ENCODE data around the gene NRXN3. TPM values are rescaled to one million over a fixed set of nuclear protein-coding genes. Genes with fewer than 3 reads are reported as not detected.

NRXN3 gene
- total and polyA plus RNA-seq, 4 donors = 21.9 to 73.4 (median 65.7) TPM

DNA sequence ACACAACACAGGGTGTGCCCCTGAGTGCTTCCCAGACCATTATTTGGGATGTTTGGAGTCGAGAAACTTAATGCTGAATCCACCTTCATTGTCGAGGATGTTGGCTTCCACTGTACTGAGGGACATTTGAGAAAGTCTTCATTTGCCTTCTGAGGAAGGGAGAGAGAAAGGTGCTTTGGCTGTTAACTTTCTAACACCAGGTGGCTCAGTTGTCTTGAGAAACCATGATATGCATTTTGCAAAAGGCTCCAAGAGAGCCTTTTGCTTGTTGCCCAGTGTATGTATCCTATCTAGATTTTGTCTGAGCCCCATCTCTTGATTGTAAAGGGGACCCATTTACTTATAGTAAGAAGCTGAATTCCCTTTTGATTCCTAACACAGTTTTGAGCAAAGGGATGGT, 28.6 kb upstream of the NRXN3 start:
- WGBS (ENCODE audit: insufficient coverage) = 94% methylated on average over 2 of the region's 2 CpGs
- peak in 1 of 6 donors; percentile 72 for DNase-seq (ENCODE audit: low read depth in 4 of 6, low spot score in 6 of 6)
- H3K27me3 ChIP-seq (ENCODE audit: control insufficient read depth, insufficient read depth, low read length) = no peaks in the 10 kb centered on the region
- H3K9me3 ChIP-seq (ENCODE audit: control insufficient read depth, insufficient read depth, low read length) = no peaks in the 10 kb centered on the region
- H3K36me3 ChIP-seq (ENCODE audit: control insufficient read depth, insufficient read depth, low read length) = no peaks in the 10 kb centered on the region
- no peaks in the 10 kb centered on the region for H3K4me1 ChIP-seq (ENCODE audit: control insufficient read depth, insufficient read depth, low read length)
- no peak overlapping the region for H3K4me3 ChIP-seq (ENCODE audit: low read depth, low read length)
- no peak overlapping the region for H3K27ac ChIP-seq (ENCODE audit: low read depth, low read length)

GRCh38 chr14:78142998-78143397, 27.2 kb upstream of the NRXN3 start:
- Histone ChIP-seq H3K9me3 (ENCODE audit: control insufficient read depth, insufficient read depth, low read length) (no peaks in the 10 kb centered on the region), H3K27me3 (ENCODE audit: control insufficient read depth, insufficient read depth, low read length) (no peaks in the 10 kb centered on the region), H3K27ac (ENCODE audit: low read depth, low read length) (no peak overlapping the region), H3K4me3 (ENCODE audit: low read depth, low read length) (no peak overlapping the region), H3K36me3 (ENCODE audit: control insufficient read depth, insufficient read depth, low read length) (no peaks in the 10 kb centered on the region), H3K4me1 (ENCODE audit: control insufficient read depth, insufficient read depth, low read length) (no peaks in the 10 kb centered on the region)
- WGBS (ENCODE audit: insufficient coverage) = 64% methylated on average over 1 of the region's 5 CpGs
- no peak for DNase-seq (ENCODE audit: low read depth in 4 of 6, low spot score in 6 of 6)

- H3K27ac ChIP-seq (ENCODE audit: low read depth, low read length) = no peak overlapping the region
- H3K27me3 ChIP-seq (ENCODE audit: control insufficient read depth, insufficient read depth, low read length) = no peaks in the 10 kb centered on the region
- no peaks in the 10 kb centered on the region for H3K36me3 ChIP-seq (ENCODE audit: control insufficient read depth, insufficient read depth, low read length)
- no peak overlapping the region for H3K4me3 ChIP-seq (ENCODE audit: low read depth, low read length)
- 50% methylated on average over 1 of the region's 7 CpGs for WGBS (ENCODE audit: insufficient coverage)
- no peak for DNase-seq (ENCODE audit: low read depth in 4 of 6, low spot score in 6 of 6)
- no peaks in the 10 kb centered on the region for H3K4me1 ChIP-seq (ENCODE audit: control insufficient read depth, insufficient read depth, low read length)
- no peaks in the 10 kb centered on the region for H3K9me3 ChIP-seq (ENCODE audit: control insufficient read depth, insufficient read depth, low read length)
Measured at GRCh38 chr14:78143489-78144145, 26.6 kb upstream of the NRXN3 start.

DNA sequence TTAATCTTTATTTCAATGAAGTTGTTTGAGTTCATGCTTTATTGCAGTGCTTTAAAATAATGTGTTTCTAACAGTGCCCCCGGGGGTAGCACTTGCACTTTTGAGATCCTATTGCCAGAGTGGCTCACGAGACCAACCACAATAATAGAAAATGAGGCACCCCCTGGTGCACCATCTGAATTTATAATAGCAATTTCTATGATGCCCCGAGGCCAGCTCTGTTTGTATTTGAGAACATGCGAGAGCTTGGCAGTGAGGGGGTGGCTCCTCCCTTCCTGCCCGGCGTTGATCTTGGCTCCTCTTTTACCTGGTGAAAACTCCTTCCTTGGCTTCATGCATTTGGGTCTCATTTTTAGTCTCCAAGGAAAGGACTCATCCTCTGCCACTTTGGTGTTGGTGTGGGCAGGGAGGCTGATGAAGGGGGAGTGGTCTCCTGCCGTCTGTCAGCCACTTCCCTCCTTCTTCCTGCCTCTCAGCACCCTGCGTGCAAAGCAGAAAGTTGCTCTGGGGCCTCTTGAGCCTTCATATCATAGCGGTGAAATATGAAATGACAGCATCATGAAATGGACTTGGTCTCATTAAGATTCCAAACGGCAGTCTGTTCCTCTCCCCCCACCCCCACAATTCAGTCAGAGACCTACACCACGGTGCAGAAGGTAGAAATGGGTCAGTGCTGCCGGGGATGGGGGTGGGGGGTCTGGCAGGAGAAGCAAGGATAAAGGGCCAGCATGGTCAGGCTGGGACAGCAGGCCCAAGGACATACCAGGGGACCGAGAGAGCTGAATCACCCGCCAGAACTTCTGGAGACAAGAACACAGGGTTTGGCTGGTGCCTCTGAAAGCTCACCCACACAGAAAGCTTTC, 17.7 kb upstream of the NRXN3 start:
- peak in 1 of 6 donors; percentile 90 for DNase-seq (ENCODE audit: low read depth in 4 of 6, low spot score in 6 of 6)
- Histone ChIP-seq H3K4me3 (ENCODE audit: low read depth, low read length) (no peak overlapping the region), H3K27me3 (ENCODE audit: control insufficient read depth, insufficient read depth, low read length) (no peaks in the 10 kb centered on the region), H3K27ac (ENCODE audit: low read depth, low read length) (no peak overlapping the region), H3K4me1 (ENCODE audit: control insufficient read depth, insufficient read depth, low read length) (peaks cover 6% of the 10 kb centered on the region), H3K36me3 (ENCODE audit: control insufficient read depth, insufficient read depth, low read length) (no peaks in the 10 kb centered on the region), H3K9me3 (ENCODE audit: control insufficient read depth, insufficient read depth, low read length) (no peaks in the 10 kb centered on the region)
- 86% methylated on average over 1 of the region's 14 CpGs for WGBS (ENCODE audit: insufficient coverage)

- peak in 2 of 6 donors; percentile 46 to 77 for DNase-seq (ENCODE audit: low read depth in 4 of 6, low spot score in 6 of 6)
- H3K4me3 ChIP-seq (ENCODE audit: low read depth, low read length) = no peak overlapping the region
Measured at GRCh38 chr14:78153064-78153341, 17.2 kb upstream of the NRXN3 start.

DNA sequence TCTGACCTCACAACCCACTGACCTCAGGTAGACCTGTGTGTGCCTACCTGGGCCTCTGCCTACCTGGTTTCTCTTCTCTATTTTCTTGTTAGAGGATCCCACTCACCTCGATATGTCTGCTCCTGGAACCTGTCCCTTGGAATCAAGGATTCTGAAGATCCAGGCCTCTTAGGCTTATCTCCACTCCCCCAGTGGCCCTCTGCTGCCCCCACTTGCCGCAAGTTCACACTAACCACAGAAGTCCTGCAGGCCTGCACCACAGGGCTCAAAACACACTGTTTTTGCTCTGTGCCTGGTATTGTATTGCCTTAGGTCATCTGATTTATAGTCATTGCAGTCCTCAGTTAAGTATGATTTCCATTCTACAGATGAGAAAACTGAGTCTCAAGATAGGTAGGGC, 15.3 kb upstream of the NRXN3 start:
- H3K27me3 ChIP-seq (ENCODE audit: control insufficient read depth, insufficient read depth, low read length) = no peaks in the 10 kb centered on the region
- H3K27ac ChIP-seq (ENCODE audit: low read depth, low read length) = no peak overlapping the region
- no peak overlapping the region for H3K4me3 ChIP-seq (ENCODE audit: low read depth, low read length)
- no peaks in the 10 kb centered on the region for H3K9me3 ChIP-seq (ENCODE audit: control insufficient read depth, insufficient read depth, low read length)
- peak in 1 of 6 donors; percentile 37 for DNase-seq (ENCODE audit: low read depth in 4 of 6, low spot score in 6 of 6)
- 0% methylated on average over 1 of the region's 2 CpGs for WGBS (ENCODE audit: insufficient coverage)
- H3K4me1 ChIP-seq (ENCODE audit: control insufficient read depth, insufficient read depth, low read length) = peaks cover 6% of the 10 kb centered on the region
- no peaks in the 10 kb centered on the region for H3K36me3 ChIP-seq (ENCODE audit: control insufficient read depth, insufficient read depth, low read length)

More at GRCh38 chr14:78153064-78153341, 17.2 kb upstream of the NRXN3 start:
- H3K4me1 ChIP-seq (ENCODE audit: control insufficient read depth, insufficient read depth, low read length) = peaks cover 6% of the 10 kb centered on the region
- no peaks in the 10 kb centered on the region for H3K9me3 ChIP-seq (ENCODE audit: control insufficient read depth, insufficient read depth, low read length)
- no peak overlapping the region for H3K27ac ChIP-seq (ENCODE audit: low read depth, low read length)
- H3K36me3 ChIP-seq (ENCODE audit: control insufficient read depth, insufficient read depth, low read length) = no peaks in the 10 kb centered on the region
- no peaks in the 10 kb centered on the region for H3K27me3 ChIP-seq (ENCODE audit: control insufficient read depth, insufficient read depth, low read length)

DNA sequence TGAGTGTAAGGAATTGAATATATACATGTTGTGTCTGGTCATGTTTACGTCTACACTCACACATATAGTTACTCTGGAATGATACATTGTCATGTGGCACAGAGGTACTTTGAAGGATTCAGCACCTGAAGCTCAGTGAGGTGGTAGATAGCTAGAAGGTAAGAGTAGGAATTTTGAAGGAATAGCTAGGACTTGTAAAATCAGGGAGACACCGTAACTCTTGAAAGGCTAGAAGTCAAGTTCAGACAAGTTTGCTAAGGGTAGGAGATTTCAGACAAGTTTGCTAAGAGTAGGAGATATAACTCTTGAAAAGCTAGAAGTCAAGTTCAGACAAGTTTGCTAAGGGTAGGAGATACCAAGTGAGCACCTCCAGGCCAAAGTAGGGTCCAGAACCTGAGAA, 14.0 kb upstream of the NRXN3 start:
- peaks cover 6% of the 10 kb centered on the region for H3K4me1 ChIP-seq (ENCODE audit: control insufficient read depth, insufficient read depth, low read length)
- H3K9me3 ChIP-seq (ENCODE audit: control insufficient read depth, insufficient read depth, low read length) = no peaks in the 10 kb centered on the region
- no peak overlapping the region for H3K27ac ChIP-seq (ENCODE audit: low read depth, low read length)
- no peaks in the 10 kb centered on the region for H3K27me3 ChIP-seq (ENCODE audit: control insufficient read depth, insufficient read depth, low read length)
- 100% methylated on average over 1 of the region's 2 CpGs for WGBS (ENCODE audit: insufficient coverage)
- DNase-seq (ENCODE audit: low read depth in 4 of 6, low spot score in 6 of 6) = no peak
- no peak overlapping the region for H3K4me3 ChIP-seq (ENCODE audit: low read depth, low read length)
- no peaks in the 10 kb centered on the region for H3K36me3 ChIP-seq (ENCODE audit: control insufficient read depth, insufficient read depth, low read length)

DNA sequence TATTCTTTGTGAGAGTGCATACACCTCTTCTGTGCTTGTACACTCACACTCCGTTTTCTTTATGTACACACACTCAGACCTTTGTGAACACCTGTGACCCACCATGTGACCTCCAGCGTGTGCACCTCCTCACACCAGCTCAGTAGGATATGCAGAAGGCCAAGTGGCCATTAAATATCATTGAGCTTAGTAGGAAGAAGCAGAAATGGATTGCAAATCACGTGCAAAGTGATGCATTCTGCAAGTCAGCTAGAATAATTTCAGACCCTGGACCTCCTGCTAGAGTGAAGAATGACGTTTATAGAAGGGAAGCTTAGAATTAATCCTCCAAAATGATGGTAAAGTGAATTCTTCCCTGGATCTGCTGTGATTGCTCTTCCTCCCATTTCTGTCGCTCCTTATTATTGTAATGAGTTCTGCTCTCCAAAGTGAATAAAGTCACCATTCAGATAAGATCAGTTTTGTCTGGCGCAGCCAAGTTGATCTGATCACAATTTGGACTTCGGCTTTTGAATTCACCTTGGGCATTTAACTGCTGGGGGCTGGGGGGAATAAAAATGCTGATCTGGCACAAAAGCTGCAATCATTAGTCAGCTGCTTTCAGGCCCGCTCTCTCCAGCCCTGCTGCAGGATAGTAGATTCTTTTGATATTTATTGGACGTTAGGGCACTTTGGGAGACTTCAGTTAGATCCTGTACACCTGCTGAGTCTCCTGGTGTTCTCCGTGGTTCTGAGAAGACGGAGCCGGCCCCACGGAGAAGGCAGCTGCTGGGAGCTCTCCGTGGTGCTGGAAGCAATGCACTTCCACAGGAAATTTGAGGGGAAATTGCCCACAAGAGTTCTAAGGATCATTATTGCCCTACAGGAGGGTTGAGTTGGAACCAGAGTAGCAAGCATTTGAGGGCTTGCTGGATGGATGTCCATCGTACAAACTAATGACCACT, 12.4 kb upstream of the NRXN3 start:
- DNase-seq (ENCODE audit: low read depth in 4 of 6, low spot score in 6 of 6) = peak in 2 of 6 donors; percentile 47 to 49
- Histone ChIP-seq H3K27ac (ENCODE audit: low read depth, low read length) (no peak overlapping the region), H3K4me3 (ENCODE audit: low read depth, low read length) (no peak overlapping the region), H3K9me3 (ENCODE audit: control insufficient read depth, insufficient read depth, low read length) (no peaks in the 10 kb centered on the region), H3K27me3 (ENCODE audit: control insufficient read depth, insufficient read depth, low read length) (peaks cover 4% of the 10 kb centered on the region), H3K4me1 (ENCODE audit: control insufficient read depth, insufficient read depth, low read length) (peaks cover 2% of the 10 kb centered on the region), H3K36me3 (ENCODE audit: control insufficient read depth, insufficient read depth, low read length) (no peaks in the 10 kb centered on the region)
- 42% methylated on average over 10 of the region's 15 CpGs for WGBS (ENCODE audit: insufficient coverage)

DNA sequence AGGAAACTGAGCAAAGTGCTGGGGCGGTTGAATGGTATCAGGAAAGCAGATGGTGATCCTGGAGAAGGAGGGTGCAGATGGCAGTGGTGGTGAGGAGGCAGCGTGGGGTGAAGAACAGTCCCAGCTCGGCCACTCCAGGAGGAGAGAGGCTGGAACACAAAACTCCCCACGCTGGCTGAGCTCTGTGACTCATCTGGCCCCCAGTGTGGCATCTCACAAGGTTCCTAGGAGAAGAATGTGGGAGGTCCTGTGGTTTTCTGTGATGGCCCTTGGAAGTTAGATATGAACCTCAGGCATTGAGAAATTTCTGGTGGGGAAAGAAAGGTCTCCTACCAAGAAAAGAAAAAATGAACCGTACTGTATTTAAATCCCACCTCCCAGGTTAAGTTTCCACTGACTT, 8.0 kb upstream of the NRXN3 start:
- Histone ChIP-seq H3K27me3 (ENCODE audit: control insufficient read depth, insufficient read depth, low read length) (peaks cover 6% of the 10 kb centered on the region), H3K9me3 (ENCODE audit: control insufficient read depth, insufficient read depth, low read length) (no peaks in the 10 kb centered on the region), H3K27ac (ENCODE audit: low read depth, low read length) (no peak overlapping the region), H3K4me3 (ENCODE audit: low read depth, low read length) (no peak overlapping the region), H3K4me1 (ENCODE audit: control insufficient read depth, insufficient read depth, low read length) (no peaks in the 10 kb centered on the region), H3K36me3 (ENCODE audit: control insufficient read depth, insufficient read depth, low read length) (no peaks in the 10 kb centered on the region)
- DNase-seq (ENCODE audit: low read depth in 4 of 6, low spot score in 6 of 6) = no peak
- WGBS (ENCODE audit: insufficient coverage) = 87% methylated on average over 4 of the region's 5 CpGs
